GM10248 (cell line): ENCODE measurements around the gene SESN1.

ENCODE experiments used
- CTCF ChIA-PET: fragments of 300-600 bp; sonication (Branson Sonifier 250); formaldehyde crosslinking; extraction: SDS; loops from one replicate; lab custom pipeline; 2021; ENCODE audit warnings: antibody characterized with exemption; lab: Yijun Ruan, JAX
- POLR2A ChIA-PET: fragments of 350-650 bp; sonication (Branson Sonifier 250); formaldehyde crosslinking; extraction: SDS; loops from one replicate; lab custom pipeline; 2020; ENCODE audit warnings: antibody characterized with exemption; lab: Yijun Ruan, JAX
- DNase-seq: peaks from one replicate; pipeline ENCODE4 v3.0.0; 2012; ENCODE audit errors: extremely low spot score
- CTCF ChIP-seq: IDR thresholded peaks from 2 replicates; pipeline ENCODE4 v1.5.1; 2012; ENCODE audit warnings: mild to moderate bottlenecking, low read depth; ENCODE audit errors: extremely low read depth, missing control alignments, control extremely low read depth

SESN1 gene

DNA sequence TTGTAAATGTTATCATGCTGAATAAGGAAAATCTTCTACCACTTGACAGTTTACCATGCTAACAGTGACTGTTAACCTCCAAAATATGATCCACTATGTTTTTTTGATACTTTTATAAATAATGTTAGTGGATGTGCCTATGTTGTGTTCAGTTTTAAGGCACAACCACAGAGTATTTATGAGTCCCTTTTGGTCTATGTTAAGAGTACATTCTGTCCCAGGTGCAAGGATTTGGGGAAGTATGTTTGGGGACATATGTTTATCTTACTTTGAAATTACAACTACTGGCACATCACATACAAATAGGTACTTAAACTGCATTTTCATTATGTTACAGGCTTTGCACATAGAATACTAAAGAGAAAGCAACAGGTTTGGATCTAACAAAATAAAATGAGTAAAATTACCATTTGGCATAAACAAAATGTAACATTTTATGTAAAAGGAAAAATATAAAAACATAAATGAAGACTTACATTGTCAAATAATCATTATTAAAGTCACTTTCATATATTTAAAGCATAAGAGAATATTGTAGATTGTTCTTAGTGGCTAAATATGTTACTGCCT is 71.2 kb downstream of the SESN1 start:
- CTCF ChIA-PET, result no interaction called here
- TF ChIP-seq CTCF, result no peak
- POLR2A ChIA-PET, result no interaction called here
- no peak for DNase-seq

- DNase-seq, result no peak
- ChIA-PET CTCF (interaction anchor here (0.9 kb wide), 1 partner anchor 51 kb away, joined by 3 read pairs; no protein-coding TSS in a partner anchor), POLR2A (no interaction called here)
- TF ChIP-seq CTCF, result no peak
Observed at GRCh38 chr6:109021870-109022269, 72.8 kb downstream of the SESN1 start.

DNA sequence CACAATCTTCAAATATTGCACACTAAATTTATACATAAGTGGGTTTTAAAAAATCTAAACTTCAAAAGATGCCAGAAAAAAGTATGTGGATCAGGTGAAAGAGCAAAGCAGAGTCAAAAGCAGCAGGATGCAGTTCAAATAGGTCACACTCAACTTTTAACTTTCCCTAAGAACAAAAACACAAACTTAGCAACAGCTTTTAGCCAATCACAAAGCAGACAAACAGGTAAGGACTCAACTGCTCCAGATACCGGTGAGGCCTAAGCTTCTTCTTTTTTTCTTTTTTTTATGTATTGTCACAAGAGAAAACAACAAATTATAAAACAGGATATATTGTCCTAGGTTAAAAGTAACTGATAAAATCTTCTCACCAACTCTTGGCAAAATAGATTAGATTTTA is 74.7 kb downstream of the SESN1 start:
- CTCF ChIA-PET, result no interaction called here
- no peak for TF ChIP-seq CTCF
- POLR2A ChIA-PET, result interaction anchor here (0.6 kb wide), 1 partner anchor 25 kb away, joined by 3 read pairs; no protein-coding TSS in a partner anchor
- DNase-seq, result no peak

DNA sequence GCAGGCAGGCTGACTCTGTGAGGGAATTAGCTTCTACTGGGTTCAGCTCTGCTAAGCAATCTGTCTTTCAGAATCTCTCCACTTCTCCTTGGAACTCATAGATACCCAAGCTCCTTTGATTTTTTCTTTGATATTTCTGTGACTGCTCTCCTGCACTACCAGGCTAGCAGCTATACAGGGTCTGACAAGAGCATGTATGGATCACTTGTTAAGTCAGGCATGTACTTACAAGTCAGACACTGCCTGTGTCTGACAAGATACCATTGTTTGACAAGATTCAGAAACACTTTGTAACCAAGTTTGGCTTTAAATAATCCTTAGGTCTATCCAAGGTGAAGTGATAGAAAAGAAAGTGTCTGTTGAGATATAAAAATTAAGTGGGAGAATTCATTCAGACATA is 79.5 kb downstream of the SESN1 start:
- no peak for DNase-seq
- ChIA-PET POLR2A (no interaction called here), CTCF (interaction anchor here (1.0 kb wide), 1 partner anchor 14 kb away, joined by 3 read pairs; no protein-coding TSS in a partner anchor)
- TF ChIP-seq CTCF, result no peak

DNA sequence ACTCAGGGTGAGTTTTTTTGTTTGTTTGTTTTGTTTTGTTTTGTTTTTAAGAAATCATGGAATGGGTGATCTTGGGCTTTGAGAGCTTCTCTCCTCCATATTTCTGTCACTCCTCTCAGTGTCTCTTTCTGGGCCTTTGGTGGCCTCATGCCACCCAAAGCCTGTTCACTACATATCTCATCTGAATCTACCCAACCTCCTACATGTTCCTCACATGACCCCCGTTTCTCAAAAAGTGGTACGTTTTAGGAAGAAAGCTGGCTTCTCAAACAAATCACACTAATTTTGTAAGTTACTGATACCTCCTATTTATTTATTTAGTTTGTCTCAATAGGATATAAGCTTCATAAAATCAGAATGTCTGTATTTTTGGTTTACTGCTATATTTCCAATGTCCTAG is 80.0 kb downstream of the SESN1 start:
- CTCF ChIA-PET, result interaction anchor here (1.0 kb wide), 1 partner anchor 14 kb away, joined by 3 read pairs; no protein-coding TSS in a partner anchor
- POLR2A ChIA-PET, result no interaction called here
- no peak for TF ChIP-seq CTCF

DNA sequence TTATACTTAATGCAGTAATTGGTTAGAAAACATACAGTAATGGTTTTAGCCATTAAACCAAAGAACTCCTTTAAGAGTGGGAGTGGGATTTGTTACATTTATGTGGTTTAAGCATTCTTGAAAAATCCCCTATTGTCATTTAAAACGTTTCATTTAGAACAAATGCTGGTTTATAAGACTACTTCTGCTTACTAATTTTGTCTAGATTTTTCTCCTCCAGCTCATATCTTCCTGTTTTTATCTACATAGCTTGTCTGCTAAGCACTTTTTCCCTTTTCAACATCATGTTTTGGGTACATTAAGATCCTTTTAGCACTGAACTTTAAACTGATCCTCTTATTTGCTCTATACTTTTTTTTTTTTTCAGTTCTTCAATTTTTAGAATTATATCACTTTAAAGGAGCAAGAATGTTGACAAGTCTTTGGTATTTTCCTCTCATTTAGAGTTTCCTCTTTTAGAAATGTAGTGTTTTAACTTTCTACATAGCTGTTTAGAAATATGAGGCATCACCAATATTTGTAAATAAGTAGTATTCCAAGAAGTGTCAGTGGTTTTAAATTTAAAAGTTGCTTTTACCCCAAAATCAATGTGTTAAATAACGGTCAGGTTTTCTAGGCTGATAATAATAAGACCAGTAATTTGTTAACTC is 80.9 kb downstream of the SESN1 start:
- no peak for DNase-seq
- CTCF ChIA-PET, result interaction anchor here (1.7 kb wide), 1 partner anchor 27 kb away, joined by 4 read pairs; no protein-coding TSS in a partner anchor

More for the DNA sequence above, 80.0 kb downstream of the SESN1 start:
- DNase-seq, result no peak

More for the DNA sequence above, 80.9 kb downstream of the SESN1 start:
- TF ChIP-seq CTCF, result no peak
- POLR2A ChIA-PET, result no interaction called here
